Right cardiac atrium (tissue), 5 donors: ENCODE data around the gene WDR18. TPM values are rescaled to one million over a fixed set of nuclear protein-coding genes. Genes with fewer than 3 reads are reported as not detected.

ENCODE experiments used
- ATAC-seq, 2 donors: fragments of 200-7000 bp; cut with Tn5 transposase; one replicate each; pipeline versions ENCODE4 v1.8.0 to v1.9.1; 2020; ENCODE audit warnings: moderate library complexity in 2 of 2, mild to moderate bottlenecking in 1 of 2
- DNase-seq, 3 donors: peaks; one replicate each; pipeline ENCODE4 v3.0.0-alpha.2; 2020
- H3K27ac ChIP-seq: one replicate; pipeline ENCODE4 v1.5.1; 2013; ENCODE audit warnings: mild to moderate bottlenecking, low read length, control low read depth, moderate library complexity
- H3K27me3 ChIP-seq: one replicate; pipeline ENCODE4 v1.6.1; 2013; ENCODE audit not compliant: control insufficient read depth, insufficient read depth
- H3K4me1 ChIP-seq: one replicate; pipeline ENCODE4 v1.6.1; 2013; ENCODE audit warnings: low read length; ENCODE audit not compliant: control insufficient read depth, insufficient read depth
- H3K4me3 ChIP-seq: one replicate; pipeline ENCODE4 v1.5.1; 2013; ENCODE audit warnings: low read length, control low read depth
- H3K9me3 ChIP-seq: one replicate; pipeline ENCODE4 v1.6.1; 2013; ENCODE audit warnings: low read length; ENCODE audit not compliant: control insufficient read depth
- WGBS: extraction: QIAGEN DNeasy Blood & Tissue Kit; methylation state at CpG from one replicate; pipeline ENCODE4 v1.1.7; 2013; 5-methylcytosine and 5-hydroxymethylcytosine counted together
- intact Hi-C, 4 donors: fragments of 100-400 bp; cut with DNase I; formaldehyde crosslinking; loops; one replicate each; pipeline versions ENCODE4 v1.11.0 to v1.14.0; 2022 to 2023
- polyA plus RNA-seq: library from polyadenylated mRNA; stranded (reverse); fragments of 200-250 nt; gene quantifications from one replicate; pipeline ENCODE4 v1.2.3, GENCODE V29; 2013
- total RNA-seq, 4 donors: library from RNA; stranded (reverse); fragmentation: NEBNext Ultra II Directional; extraction: Animal tissue kit (Norgen Biotek cat#: 25700); gene quantifications; one replicate each; pipeline ENCODE4 v1.2.1, GENCODE V29; 2021
- donor health status: healthy with polysubstance abuse.
- donor health status: DM: no; HTN: yes; CAD: no.
- donor health status: DM: no; HTN: no; CAD: no.
- donor health status: DM: no; HTN: yes; CAD: no; lungs with severe emphysema.
- donor health status: DM: yes; HTN: yes; CAD: no.

The WDR18 gene
- total and polyA plus RNA-seq, 5 donors, result 12.2 to 24.0 (median 18.2) TPM

GRCh38 chr19:995051-995827 is 11.1 kb downstream of the WDR18 start:
- DNase-seq (peak in 2 of 3 donors; percentile 35 to 59), ATAC-seq (no peak)
- no peak overlapping the region for H3K4me3 ChIP-seq
- H3K27ac ChIP-seq, result no peak overlapping the region
- no peaks in the 10 kb centered on the region for H3K27me3 ChIP-seq
- no peaks in the 10 kb centered on the region for H3K4me1 ChIP-seq
- WGBS, result 76% methylated on average over 26 of the region's 26 CpGs
- intact Hi-C loops, result no loop called here
- H3K9me3 ChIP-seq, result no peaks in the 10 kb centered on the region

- H3K4me1 ChIP-seq, result no peaks in the 10 kb centered on the region
These were observed 12.1 kb downstream of the WDR18 start for GRCh38 chr19:996051-996838.

GRCh38 chr19:998064-998463 is 13.9 kb downstream of the WDR18 start:
- Histone ChIP-seq H3K27ac (no peak overlapping the region), H3K9me3 (no peaks in the 10 kb centered on the region), H3K27me3 (no peaks in the 10 kb centered on the region), H3K4me1 (no peaks in the 10 kb centered on the region), H3K4me3 (no peak overlapping the region)
- 25% methylated on average over 6 of the region's 6 CpGs for WGBS
- intact Hi-C loops, result no loop called here
- no peak for DNase-seq
- no peak for ATAC-seq

More at GRCh38 chr19:996051-996838, 12.1 kb downstream of the WDR18 start:
- H3K9me3 ChIP-seq, result no peaks in the 10 kb centered on the region
- intact Hi-C loops, result no loop called here
- DNase-seq (peak in 2 of 3 donors; percentile 65 to 72), ATAC-seq (no peak)
- 12% methylated on average over 64 of the region's 64 CpGs for WGBS
- H3K27ac ChIP-seq, result no peak overlapping the region
- no peak overlapping the region for H3K4me3 ChIP-seq
- H3K27me3 ChIP-seq, result no peaks in the 10 kb centered on the region

- H3K27ac ChIP-seq, result no peak overlapping the region
- H3K4me3 ChIP-seq, result no peak overlapping the region
- H3K27me3 ChIP-seq, result no peaks in the 10 kb centered on the region
- DNase-seq (no peak), ATAC-seq (no peak)
- 67% methylated on average over 3 of the region's 3 CpGs for WGBS
- H3K9me3 ChIP-seq, result no peaks in the 10 kb centered on the region
- no peaks in the 10 kb centered on the region for H3K4me1 ChIP-seq
- intact Hi-C loops, result no loop called here
These were observed 15.2 kb downstream of the WDR18 start for GRCh38 chr19:999379-999719.

GRCh38 chr19:1000095-1000494 is 15.9 kb downstream of the WDR18 start, which contains the start of gene GRIN3B:
TSS of gene GRIN3B (plus strand) at chr19:1000419. CDS start at chr19:1000438, 19 bp downstream.
- intact Hi-C loops, result no loop called here
- ATAC-seq (peak in 1 of 2 donors; percentile 4), DNase-seq (peak in 2 of 3 donors; percentile 80 to 81)
- no peaks in the 10 kb centered on the region for H3K27me3 ChIP-seq
- peak within 1 kb of the TSS; percentile 11 for H3K4me3 ChIP-seq
- 2% methylated on average over 43 of the region's 43 CpGs for WGBS
- H3K27ac ChIP-seq, result no peak within 1 kb of the TSS
- no peaks in the 10 kb centered on the region for H3K9me3 ChIP-seq
- H3K4me1 ChIP-seq, result no peaks in the 10 kb centered on the region

GRCh38 chr19:1000591-1001537 is 16.7 kb downstream of the WDR18 start:
- no peaks in the 10 kb centered on the region for H3K27me3 ChIP-seq
- 4% methylated on average over 73 of the region's 73 CpGs for WGBS

GRCh38 chr19:1001538-1002166 is 17.5 kb downstream of the WDR18 start:
- DNase-seq (peak; percentile 56 to 83 (median 82)), ATAC-seq (peak; percentile 48 to 66)
- H3K27me3 ChIP-seq, result no peaks in the 10 kb centered on the region
- H3K4me3 ChIP-seq, result no peak overlapping the region
- 10% methylated on average over 20 of the region's 20 CpGs for WGBS
- no peaks in the 10 kb centered on the region for H3K9me3 ChIP-seq
- no peaks in the 10 kb centered on the region for H3K4me1 ChIP-seq
- no peak overlapping the region for H3K27ac ChIP-seq
- intact Hi-C loops, result no loop called here

More at GRCh38 chr19:1000591-1001537, 16.7 kb downstream of the WDR18 start:
- H3K9me3 ChIP-seq, result no peaks in the 10 kb centered on the region
- peak overlapping the region; percentile 11 for H3K4me3 ChIP-seq
- H3K4me1 ChIP-seq, result no peaks in the 10 kb centered on the region
- ATAC-seq, result no peak
- DNase-seq, result peak in 2 of 3 donors; percentile 51 to 53
- no peak overlapping the region for H3K27ac ChIP-seq
- intact Hi-C loops, result no loop called here

- Histone ChIP-seq H3K27me3 (no peaks in the 10 kb centered on the region), H3K4me3 (no peak overlapping the region), H3K4me1 (no peaks in the 10 kb centered on the region), H3K27ac (no peak overlapping the region), H3K9me3 (no peaks in the 10 kb centered on the region)
- intact Hi-C loops, result no loop called here
- 81% methylated on average over 4 of the region's 4 CpGs for WGBS
- DNase-seq (no peak), ATAC-seq (no peak)
These were observed 18.5 kb downstream of the WDR18 start for GRCh38 chr19:1002600-1002999.

- no peak overlapping the region for H3K4me3 ChIP-seq
- WGBS, result 84% methylated on average over 37 of the region's 37 CpGs
These were observed 19.1 kb downstream of the WDR18 start for GRCh38 chr19:1003283-1003682.

GRCh38 chr19:1004204-1004802 is 20.2 kb downstream of the WDR18 start:
- Histone ChIP-seq H3K4me1 (no peaks in the 10 kb centered on the region), H3K27ac (no peak overlapping the region), H3K9me3 (no peaks in the 10 kb centered on the region), H3K4me3 (no peak overlapping the region), H3K27me3 (no peaks in the 10 kb centered on the region)
- peak in 1 of 3 donors; percentile 54 for DNase-seq
- ATAC-seq, result no peak
- WGBS, result 73% methylated on average over 32 of the region's 32 CpGs
- intact Hi-C loops, result no loop called here

More at GRCh38 chr19:1003283-1003682, 19.1 kb downstream of the WDR18 start:
- intact Hi-C loops, result no loop called here
- H3K9me3 ChIP-seq, result no peaks in the 10 kb centered on the region
- H3K27ac ChIP-seq, result no peak overlapping the region
- no peak for ATAC-seq
- no peaks in the 10 kb centered on the region for H3K4me1 ChIP-seq
- DNase-seq, result peak in 1 of 3 donors; percentile 65
- no peaks in the 10 kb centered on the region for H3K27me3 ChIP-seq
